NCI-H446 treated with DMSO at 0.1 percent for 48 hours (cell line): Measurements from ENCODE around the gene VGLL4.

ENCODE experiments used
- DNase-seq: peaks from one replicate; lab custom pipeline; 2025; lab: John Stamatoyannopoulos, UW

VGLL4 gene

DNA sequence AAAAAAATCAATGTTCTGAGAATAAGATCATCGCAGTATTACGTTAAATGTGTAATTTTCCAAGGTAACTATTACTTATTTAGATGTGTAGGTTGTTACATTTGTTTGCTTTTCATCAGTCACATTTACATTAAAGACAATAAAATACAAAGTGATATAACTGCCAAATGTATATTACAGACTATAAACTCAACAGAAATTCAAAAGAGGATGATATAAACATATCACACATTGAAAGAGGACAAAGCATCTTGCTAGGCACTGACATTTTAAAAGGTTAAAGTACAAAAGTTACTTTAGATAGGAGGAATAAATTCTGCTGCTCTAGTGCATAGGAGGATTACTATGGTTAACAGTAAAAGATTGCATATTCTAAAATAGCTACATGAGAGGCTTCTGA is 16.1 kb downstream of the VGLL4 start:
- no peak for DNase-seq

DNA sequence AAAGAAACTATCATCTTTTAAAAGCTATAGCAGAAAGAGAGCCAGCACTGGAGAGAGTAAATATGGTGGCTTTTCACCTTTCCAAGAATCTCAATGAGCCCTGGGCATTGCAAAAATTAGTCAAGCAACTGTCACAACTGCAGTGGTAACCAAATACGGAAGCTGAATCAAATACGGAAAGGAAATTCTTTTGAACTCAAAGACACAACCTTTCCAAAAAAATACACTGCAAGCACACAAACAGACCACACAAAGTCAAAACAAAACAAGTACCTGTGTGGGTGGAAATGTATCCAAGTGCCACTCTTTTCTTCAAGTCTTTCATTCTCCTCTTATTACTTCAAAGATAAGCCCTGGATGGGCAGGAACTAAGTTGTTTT is 17.6 kb downstream of the VGLL4 start:
- no peak for DNase-seq

DNA sequence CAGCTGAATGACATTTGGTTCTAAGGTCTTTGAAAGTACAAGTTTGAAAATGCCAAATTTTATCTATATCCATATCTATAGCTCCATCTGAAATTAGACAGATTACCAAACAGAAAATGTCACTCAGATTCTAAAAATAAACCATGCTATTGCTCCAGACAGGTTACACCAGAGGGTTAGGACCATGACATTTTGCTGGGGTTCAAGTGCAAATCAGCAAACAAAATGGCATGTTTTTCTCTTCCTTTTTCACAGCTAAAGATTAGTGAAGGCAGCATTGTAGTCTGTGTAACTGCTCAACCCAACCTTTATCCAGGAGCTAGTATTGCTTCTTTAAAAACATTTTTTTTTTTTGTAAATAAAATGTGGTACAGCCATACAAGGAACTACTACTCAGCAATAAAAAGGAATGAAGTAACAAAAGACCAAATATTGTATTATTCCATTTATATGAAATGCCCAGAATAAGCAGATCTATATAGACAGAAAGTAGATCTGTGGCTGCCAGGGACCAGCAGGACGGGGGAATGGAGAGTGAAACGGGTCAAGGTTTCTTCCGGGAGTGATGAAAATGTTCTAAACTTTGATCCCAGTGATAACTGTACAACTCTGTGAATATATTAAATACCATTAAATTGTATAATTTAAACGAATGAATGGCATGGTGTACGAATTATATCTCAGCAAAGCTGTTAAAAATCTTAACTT is 18.2 kb downstream of the VGLL4 start:
- no peak for DNase-seq

DNA sequence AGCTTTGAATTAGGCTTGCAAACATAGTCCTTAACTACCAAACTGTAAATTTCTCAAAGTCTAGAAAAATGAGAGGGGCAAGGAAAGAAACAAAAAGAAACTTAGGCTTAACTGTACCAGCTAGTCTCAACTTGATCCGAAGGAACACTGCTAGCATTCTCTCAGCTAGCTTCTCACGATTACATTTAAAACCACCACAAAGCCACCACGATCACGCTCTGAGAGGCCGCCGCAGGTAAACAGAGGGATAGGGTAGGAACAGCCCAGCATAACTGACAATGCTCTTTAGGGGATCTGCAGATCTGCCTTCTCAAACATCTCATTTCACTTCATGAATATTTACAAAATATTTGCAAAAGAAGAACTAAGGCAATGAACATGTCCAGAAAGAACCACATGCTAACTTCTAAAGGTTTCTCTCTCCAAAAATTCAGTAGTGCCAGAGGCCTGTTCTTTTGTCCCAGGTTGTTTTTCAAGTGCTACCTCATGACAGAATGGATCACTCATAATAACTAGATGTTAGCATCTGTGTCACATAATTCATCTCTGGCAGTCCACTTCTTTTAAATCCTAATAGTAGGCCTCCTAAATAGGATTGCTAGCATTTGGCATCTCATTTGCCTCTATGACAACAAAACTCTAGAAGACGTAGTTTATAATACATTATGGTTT is 18.9 kb downstream of the VGLL4 start:
- DNase-seq, result no peak

DNA sequence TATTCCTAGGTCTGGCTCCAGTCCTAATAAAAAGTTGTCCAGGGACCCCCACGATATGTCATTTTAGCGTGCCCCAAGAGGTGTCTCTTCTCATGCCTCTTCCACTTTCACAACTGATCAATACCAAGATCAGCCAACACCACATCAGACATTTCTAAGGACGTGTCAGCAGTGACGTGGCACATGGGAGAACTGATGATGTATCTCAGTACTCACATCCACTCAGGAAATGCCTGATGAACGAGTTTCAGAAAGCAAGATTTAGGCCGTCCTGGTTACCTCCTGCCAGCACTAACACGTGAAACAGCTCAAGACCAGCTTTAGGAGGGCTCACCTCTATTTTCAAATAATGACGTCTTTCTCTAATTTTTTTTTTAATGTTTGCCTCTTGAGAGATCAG is 19.6 kb downstream of the VGLL4 start:
- no peak for DNase-seq

DNA sequence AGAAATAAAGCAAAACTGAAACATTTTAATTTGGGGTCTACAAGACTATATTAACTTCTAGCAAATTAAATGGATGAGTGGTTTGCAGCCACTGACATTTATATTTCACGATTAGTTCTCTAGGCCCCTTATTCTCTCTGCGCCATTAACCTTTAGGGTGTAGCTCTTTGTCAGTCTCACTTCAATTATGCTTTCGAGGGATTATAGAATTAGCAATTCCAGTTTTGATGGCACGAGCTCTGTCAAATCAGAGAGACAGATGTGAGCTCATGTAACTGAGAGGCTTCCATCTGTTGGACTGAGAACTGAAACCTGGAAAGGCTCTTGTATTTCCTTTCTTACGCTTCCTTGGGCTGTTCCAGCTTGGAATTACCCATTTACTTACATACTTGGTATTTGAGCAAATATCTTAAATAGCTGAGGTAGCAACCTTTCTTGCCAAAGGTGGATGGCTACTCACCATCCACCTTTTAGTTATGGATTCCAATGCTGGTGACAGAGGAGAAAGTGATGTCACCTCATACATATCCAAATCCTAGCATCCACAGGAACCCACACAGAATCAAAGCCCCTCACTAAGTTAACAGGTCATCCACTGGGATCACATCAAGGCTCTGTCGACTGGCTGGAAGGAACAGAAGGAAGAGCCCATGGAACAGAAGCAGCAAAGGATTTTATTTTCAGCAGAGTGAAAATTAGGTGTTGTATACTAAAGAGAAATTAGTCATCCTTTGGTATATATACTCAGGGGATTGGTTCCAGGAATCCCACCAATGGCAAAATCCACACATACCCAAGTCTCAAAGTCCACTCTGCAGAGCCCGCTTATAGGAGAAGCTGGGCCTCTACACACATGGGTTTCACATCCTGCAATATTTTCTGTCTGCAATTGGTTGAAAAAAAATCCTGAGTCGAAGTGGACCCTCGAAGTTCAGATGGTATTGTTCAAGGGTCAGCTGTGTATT is 20.8 kb downstream of the VGLL4 start:
- DNase-seq, result no peak

DNA sequence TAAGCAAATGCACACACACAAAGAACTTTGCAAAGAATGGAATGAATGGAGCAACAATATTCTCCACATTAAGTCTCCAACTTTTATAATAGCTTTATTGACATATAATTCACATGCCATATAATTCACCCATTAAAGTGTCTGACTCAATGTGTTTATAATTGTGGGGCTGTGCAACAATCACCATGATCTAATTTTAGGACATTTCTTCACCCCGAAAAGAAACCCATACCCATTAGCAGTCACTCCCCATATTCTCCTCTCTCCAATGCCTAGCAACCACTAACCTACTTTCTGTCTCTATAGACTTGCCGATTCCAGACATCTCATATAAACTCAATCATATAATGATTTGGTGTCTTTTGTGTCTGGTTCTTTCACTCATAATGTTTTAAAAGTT is 22.6 kb downstream of the VGLL4 start:
- DNase-seq, result no peak

DNA sequence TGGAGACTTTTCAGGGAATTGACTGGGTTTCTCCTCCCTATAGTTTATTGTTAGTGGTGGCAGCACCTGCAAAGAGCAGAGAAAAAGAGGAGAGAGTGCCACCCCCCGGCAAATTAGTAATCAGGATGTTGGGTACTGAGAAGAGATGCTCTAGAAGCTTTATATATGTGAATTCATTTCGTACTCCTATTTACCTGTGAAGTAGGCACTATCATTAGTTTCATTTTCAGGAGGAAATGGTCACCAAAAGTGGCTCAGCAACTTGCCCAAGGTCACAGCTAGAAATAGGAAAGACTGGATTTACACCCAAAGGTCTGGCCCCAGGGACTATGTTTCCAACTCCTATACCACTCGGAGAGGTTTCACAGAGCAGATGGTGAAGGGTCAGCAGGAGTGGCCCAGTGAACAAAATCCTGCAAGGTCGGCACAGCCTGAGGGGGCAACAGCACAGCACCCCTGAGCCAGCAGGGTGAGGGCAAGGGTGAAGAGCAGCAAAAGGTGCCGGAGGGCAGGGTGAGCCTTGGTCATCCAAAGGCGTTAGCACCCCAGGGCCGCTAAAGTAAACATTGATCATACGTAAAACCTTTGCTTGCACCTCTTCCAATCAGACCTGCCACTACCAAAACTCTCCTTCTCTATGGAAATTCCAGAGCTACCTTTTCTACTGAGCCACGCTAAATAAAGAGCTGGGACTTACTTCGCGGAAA is 23.6 kb downstream of the VGLL4 start:
- DNase-seq, result no peak

DNA sequence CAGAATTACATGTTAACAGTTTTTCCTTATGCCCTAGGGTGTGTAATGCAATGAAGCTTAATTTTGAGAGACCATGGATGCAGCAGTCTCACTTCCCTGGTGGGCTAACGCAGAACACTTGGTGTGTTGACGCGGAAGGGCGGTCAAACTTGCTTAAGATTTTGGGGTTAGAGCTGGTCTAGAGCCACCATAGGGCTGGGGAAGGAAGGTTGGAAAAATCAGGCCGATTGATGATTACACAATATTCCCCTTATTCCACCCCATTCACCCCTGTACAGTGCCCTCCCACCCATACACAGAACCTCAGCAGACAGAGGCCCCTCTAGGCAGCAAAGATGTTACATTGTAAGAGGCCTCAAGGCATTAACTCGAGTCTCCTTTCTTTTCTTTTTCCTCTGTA is 24.3 kb downstream of the VGLL4 start:
- DNase-seq, result no peak

DNA sequence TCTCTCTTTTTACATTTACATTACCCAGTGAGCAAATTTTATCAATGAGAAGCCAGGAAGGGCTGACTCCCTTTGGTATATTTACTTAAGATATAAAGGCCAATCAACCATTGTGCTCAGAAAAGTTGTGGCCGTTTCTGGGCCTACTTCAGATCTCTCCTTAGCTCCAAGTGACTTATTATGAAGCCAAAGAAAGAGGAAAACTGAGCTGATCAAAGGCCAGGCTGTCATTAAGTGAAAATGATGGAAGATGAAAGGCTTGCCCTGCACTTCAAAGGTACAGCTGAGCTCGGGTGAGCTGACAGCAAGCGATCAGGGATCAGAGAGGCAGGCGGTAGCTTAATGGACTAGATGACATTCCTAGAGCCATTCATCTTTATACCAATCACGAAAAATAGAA is 24.8 kb downstream of the VGLL4 start:
- no peak for DNase-seq

DNA sequence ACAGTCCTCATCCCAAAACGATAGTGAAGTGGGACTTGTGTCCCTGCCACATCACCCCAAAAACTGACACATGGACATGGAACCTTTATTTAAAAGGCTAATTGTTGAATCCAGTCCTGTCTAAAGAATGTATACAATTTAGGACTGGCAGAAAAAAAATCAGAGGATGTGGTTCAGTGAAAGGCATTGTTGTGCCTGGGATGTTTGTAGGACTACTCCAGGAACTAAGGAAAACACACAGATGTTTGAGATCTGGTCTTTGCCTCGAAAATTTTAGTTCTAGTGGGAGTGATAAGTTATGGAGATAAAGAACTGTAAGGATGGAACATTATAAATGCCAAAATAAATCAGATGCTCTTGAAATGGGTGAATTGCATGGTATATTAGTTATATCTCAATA is 27.2 kb downstream of the VGLL4 start:
- no peak for DNase-seq

DNA sequence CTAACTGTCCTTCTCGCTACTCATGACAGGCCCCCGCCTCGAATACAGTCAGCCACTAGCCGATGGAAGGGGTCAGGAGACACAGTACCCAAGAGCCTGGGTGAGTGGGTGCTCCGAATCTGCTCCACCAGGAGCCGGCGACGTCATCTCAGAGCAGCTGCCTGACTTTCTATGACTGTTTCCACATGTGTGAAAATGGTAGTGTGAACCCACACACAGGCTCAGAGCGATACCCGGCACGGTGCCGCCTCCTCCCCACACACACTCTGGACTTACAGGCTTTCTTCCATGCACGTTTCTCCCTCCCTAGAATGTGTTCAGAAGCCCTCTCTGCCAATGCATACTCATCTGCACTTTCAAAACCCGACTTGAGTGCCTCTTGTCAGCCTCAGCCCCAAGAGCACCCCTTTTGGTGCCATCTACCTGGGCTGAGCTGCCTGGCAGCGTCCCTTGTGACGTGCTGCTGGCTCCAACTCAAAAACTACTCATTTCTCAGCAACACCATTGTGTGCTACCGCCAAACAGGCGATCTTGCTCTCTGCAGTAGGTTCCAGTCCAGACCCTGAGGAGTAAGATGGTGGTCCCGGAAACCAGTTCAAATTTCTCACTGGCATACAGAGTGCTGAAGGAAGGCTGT is 29.7 kb downstream of the VGLL4 start:
- no peak for DNase-seq

DNA sequence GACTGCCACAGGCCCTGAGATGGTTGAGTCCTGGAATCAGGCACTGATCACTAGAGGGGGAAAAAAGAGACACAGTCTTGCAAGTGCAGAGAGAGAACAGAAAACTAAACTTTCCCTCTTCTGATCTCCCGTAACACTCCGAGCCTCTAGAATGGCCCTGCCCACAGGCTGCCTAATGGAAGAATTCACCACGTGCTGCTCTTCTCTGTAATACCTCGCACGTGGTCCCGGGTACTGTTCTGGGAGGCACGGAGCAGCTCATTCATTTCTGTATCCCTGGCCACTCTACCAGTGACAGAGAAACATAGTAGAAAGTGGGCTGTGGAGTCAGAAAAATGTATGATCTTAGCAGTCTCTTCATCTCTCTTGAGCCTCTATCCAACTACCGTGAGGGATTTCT is 30.4 kb downstream of the VGLL4 start:
- no peak for DNase-seq

DNA sequence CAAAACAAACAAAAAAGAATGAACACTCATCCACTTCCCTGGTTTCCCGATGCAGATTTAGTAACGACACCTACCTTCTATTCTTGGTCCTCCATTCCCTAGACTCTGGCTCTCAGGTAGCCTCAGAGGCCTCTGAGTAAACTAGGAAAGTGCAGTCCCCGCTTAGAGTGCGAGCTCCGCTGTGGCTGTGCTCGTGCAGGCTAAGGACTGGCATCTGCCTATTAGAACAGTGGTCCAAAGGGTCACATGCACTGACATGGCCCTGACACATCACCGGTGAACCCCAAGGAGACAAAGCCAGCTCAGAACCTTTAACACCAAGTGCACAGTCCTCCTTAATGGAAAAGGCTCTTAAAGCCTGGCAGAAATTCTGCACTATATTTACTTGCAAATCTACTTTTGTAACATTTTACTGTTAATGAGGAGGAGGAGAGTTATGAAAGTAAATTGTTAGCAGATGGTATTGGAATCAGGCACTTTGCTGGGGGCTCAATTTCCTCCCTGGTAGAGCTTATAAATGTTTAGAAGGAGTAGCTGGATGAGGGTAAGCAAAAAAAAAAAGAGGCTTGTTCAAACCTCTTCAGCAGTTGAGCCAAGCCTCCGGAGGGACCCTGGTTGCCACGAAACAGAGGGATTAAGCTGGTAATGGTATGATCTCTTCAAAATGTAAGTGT is 31.1 kb downstream of the VGLL4 start:
- DNase-seq, result no peak

DNA sequence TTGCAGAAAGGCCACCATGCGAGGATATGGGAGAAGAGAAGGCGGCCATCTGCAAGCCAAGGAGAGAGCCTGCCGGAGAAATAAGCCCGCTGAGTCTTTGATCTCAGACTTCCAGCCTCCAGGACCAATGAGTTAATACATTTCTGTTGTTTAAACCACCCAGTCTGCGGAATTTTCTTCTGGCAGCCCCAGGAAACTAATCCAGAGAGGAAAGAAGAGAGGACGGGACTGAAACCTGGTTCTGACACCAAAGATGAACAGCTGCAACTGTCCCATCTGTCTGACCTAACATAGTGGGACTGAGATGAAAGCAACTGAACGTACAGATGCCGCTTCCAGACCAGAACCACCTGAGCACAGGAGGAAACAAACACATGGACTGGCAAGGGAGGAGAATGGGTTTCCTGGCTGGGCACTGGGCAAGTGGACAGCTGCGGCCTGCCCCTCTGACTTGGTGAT is 32.3 kb downstream of the VGLL4 start:
- DNase-seq, result no peak

DNA sequence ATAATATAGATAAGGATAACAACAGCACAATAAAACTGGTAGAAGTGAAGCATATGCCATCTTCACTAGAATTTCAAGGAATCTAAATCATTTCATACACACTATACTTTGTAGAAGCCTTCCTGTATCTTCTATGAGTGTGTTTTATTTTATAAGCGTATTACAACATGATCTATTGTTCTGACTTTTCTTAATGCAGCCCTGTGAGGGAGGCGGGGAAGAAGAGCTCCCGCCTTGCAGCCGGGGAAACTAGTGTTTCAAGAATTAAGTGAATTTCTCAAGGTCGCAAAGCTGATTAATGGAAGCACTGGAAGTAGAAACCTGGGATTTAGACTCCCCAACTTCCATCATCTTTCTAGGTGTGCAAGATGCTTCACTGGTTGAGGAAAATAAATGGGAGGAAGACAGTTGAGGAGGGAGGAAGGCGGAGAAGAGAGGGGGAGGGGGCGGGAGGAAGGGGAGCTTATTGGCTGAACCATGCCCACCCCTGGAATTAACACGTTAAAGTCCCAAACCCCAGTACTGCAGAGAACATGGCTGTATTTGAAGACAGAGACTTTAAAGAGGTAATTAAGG is 32.9 kb downstream of the VGLL4 start:
- DNase-seq, result no peak

DNA sequence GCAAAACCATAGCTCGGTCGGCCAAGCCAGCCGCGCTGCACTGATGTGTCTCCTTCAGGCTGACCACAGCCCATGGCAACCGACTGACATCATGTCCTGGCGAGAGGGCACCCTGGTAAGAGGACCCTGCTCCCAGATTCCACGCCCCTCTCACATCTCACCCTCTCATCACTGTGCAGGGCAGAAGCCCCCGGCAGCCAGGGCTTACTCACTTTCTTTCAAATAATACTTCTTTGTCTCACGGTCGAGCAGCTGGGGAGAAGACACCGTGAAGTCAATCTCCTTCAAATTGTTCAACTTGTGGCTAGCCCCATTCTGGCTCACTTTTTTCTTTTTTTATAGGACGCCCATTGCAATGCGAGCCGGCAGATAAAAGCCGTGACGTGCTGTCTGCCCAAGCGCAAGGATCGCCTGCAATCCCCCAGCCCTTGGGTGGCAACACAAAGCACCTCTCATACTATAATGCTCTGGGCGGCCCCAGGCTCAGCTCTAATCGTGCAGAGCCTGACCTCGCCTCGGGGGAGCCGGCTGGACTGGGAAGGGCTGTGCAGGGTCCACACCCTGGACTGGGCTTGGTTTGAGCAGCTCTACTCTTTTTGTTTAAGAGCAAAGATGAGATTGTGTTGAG is 33.6 kb downstream of the VGLL4 start:
- no peak for DNase-seq

DNA sequence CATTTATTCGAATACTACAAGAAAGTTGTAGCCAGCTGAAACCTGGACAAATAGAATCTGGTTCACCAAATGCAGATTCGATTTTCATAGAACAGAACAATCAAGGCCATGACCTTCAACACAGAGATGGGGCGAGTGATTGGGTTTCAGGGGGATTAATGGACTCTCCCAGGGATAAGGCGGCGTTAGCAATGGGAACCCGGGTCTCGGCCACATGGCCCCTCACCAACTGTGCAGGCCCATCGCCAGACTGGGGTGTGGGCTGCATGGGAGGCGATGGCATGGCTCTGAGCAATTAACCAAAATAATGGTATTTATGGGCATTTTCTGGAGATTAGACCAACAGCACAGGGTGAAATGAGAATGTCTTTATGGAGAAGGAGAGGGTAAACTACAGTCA is 34.2 kb downstream of the VGLL4 start:
- no peak for DNase-seq

DNA sequence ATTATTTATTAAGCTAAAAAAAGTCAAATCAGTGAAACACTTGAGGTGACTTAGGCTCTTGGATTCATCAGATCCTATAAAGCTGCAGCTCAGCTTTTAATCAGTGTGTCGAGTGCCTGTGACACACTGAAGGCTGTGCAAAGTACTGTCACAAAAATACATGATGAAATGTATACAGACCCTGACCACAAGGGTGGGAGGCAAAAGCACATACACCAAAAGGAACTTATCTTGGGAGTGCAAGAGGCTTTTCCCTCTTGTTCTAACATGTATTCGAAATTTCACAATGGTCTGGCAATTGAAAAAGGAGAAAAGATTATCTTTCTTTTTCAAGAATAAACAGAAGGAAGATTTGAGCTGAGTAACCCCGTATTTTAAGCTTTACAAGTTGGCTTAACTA is 35.9 kb downstream of the VGLL4 start:
- DNase-seq, result no peak

DNA sequence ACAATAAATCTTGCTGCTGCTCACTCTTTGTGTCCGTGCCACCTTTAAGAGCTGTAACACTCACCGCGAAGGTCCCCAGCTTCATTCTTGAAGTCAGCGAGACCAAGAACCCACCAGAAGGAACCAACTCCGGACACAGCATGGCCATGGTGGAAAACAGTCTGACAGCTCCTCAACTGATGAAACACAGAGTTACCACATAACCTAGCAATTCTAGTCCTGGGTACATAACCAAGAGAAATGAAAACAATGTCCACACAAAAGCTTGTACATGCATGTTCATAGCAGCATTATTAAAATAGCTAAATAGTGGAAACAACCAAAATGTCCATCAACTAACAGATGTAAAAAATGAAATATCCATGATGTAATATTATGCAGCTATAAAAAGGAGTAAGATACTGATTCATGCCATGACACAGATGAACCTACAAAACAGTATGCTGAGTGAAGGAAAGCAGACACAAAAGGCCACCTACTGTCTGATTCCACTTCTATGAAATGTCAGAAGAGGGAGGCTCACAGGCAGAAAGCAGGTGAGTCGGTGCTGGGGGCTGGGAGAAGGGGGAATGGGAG is 36.8 kb downstream of the VGLL4 start:
- no peak for DNase-seq
